ENCODE measurements around the gene ERO1A.

ERO1A gene

DNA sequence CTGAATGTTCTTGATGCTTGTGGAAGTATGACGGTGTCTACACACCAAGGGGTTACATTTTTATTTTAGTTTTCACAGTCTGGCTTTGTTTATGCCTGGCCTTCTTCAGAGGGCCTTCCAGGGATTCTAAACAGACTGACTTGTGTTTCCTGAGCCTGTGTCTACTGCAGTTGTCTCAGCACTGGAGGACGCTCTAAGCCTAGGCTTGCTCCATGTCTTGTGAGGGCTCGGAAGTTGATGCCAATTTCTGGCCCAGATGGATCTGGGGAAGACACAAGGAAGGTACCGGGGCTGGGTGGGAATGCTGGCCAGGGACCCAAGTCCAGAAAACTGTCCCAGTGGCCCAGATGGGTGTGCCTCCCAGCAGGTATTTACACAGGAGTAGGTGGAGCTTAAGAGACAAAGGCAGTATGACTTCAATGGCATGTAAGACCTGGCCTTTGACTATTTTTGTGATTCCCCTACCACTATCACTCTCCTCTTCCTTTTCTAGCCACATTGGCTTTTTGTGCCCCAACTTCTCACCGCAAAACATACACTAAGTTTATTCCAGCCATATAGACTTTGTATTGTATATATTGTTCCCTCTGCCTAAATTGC lies 85.8 kb downstream of the ERO1A start:
- DNase-seq (ENCODE audit: low read depth in 1 of 2, low spot score in 1 of 2): no peak

DNA sequence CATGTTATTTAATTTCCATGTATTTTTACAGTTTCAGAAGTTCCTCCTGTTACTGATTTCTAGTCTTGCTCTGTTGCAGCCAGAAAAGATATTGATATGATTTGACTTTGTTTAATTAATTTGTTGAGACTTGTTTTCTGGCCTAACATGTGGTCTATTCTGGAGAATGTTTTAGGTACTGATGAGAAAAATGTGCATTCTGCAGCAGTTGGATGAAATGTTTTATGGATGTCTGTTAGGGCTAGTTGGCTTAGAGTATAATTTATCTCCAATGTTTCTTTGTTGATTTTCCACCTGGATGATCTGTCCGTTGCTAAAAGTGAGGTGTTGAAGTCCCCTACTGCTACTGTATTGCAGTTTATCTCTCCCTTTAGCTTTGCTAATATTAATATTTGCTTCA lies 88.3 kb downstream of the ERO1A start:
- no peak for DNase-seq (ENCODE audit: low read depth in 1 of 2, low spot score in 1 of 2)

DNA sequence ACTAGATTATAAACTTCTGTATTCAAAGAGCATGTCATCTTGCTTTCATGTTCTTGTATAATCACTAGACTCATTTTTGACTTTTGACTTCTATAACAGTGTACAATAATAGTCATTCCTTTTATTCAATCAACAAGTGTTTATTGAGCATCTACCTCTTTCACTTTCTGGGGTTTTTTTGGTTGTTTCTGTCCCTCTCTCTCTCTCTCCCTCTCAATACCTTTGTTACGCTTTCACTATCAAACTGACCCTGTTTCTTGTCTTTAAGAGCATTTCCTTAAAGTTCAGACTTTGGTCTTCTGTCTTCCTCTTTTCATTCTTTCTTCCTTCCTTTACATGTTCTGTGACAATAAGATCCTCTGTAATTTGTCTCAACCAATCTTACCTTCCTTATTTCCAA lies 93.2 kb downstream of the ERO1A start:
- DNase-seq (ENCODE audit: low read depth in 1 of 2, low spot score in 1 of 2): no peak

DNA sequence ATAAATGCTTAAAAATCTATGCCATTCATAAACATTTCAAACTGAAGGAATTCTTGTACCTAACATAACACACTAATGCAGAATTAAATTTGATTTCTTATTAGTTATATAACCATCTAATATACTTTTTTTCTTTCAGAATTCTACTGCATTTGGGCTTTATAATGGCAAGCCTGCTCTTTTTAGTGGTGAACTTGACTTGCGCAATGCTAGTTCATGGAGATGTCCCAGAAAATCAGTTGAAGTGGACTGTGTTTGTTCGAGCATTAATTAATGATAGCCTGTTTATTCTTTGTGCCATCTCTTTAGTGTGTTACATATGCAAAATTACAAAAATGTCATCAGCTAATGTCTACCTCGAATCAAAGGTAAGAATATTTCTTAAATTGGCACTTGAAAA lies 95.4 kb downstream of the ERO1A start:
- no peak for DNase-seq (ENCODE audit: low read depth in 1 of 2, low spot score in 1 of 2)

DNA sequence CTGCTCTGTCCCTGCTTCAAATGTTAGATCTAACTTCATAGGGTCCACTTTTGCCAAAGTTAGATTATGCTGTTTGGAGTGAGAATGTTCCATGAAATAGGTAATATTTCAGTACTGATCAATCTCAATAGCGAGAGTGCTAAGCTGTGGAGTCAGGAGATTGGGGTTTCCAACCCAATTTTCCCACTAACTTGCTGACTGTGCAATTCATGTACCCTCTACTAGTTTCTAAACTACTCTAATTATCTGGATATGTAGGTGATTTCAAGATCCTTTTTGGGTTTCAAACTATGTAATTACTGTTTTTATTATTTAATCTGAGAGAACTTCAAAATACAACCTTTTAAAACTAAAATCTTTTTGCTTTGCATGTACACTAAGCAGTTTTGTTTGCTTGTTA lies 96.8 kb downstream of the ERO1A start:
- DNase-seq (ENCODE audit: low read depth in 1 of 2, low spot score in 1 of 2): no peak

DNA sequence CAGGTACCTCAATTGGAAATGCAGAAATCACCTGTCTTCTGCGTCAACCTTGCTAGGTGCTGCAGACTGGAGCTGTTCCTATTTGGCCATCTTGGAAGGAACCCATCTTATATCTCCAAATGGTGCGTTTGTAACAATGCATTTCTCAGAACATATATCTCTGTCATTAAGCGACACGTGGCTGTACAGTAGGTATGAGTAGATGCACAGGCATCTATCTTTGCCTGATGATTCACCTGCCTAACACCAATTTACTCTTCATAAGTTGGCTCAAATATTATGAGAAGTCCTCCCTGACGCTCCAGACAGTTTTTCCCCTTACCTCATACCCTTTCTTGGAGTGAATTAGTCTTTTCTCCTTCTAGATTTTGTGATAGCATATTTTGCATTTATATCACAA lies 98.5 kb downstream of the ERO1A start:
- DNase-seq (ENCODE audit: low read depth in 1 of 2, low spot score in 1 of 2): no peak

DNA sequence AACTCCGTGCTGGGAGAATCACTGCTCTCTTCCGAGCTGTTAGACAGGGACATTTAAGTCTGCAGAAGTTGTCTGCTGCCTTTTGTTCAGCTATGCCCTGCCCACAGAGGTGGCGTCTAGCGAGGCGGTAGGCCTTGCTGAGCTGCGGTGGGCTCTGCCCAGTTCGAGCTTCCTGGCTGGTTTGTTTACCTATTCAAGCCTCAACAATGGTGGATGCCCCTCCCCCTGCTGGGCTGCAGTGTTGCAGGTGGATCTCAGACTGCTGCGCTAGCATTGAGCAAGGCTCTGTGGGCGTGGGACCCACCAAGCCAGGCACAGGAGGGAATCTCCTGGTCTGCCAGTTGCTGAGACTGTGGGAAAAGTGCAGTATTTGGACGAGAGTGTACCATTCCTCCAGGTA lies 99.0 kb downstream of the ERO1A start:
- DNase-seq (ENCODE audit: low read depth in 1 of 2, low spot score in 1 of 2): no peak

DNA sequence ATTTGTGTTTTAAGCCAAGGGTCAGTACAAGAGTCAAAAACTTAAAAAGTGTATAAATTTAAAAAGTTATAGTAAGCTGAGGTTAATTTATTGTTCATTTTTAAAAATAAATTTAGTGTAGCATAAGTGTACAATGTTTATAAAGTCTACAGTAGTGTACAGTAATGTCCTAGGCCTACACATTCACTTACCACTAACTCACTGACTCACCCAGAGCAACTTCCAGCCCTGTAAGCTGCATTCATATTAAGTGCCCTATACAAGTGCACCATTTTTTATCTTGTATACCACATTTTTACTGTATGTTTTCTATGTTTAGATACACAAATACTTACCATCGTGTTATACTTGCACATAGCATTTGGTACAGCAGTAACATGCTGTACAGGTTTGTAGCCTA lies 105.0 kb downstream of the ERO1A start:
- DNase-seq (ENCODE audit: low read depth in 1 of 2, low spot score in 1 of 2): no peak
